GM21786 (cell line): ENCODE measurements around the gene HOXB2.

Experiments
- ATAC-seq: cut with Tn5 transposase; IDR thresholded peaks from one replicate; pipeline ENCODE4 v1.9.1; 2021; ENCODE audit not compliant: unreplicated experiment

The HOXB2 gene

GRCh38 chr17:48553826-48554225 is 8.9 kb upstream of the HOXB2 start:
- ATAC-seq = no peak

GRCh38 chr17:48553190-48553547 is 8.3 kb upstream of the HOXB2 start:
- ATAC-seq = no peak

GRCh38 chr17:48552466-48553189 is 7.7 kb upstream of the HOXB2 start:
- no peak for ATAC-seq

- no peak for ATAC-seq
Measured at GRCh38 chr17:48551596-48552465, 6.9 kb upstream of the HOXB2 start.

- no peak for ATAC-seq
Measured at GRCh38 chr17:48551214-48551555, 6.3 kb upstream of the HOXB2 start.

- no peak for ATAC-seq
Measured at GRCh38 chr17:48550502-48551213, 5.7 kb upstream of the HOXB2 start.

- ATAC-seq = no peak
Measured at GRCh38 chr17:48549914-48550501, 5.1 kb upstream of the HOXB2 start.

- ATAC-seq = no peak
Measured at GRCh38 chr17:48549281-48549630, 4.3 kb upstream of the HOXB2 start.

GRCh38 chr17:48548523-48549280 is 3.8 kb upstream of the HOXB2 start:
- ATAC-seq = no peak

- ATAC-seq = no peak
Measured at GRCh38 chr17:48547808-48548522, 3.1 kb upstream of the HOXB2 start.

GRCh38 chr17:48546924-48547807 is 2.3 kb upstream of the HOXB2 start:
- ATAC-seq = no peak

GRCh38 chr17:48546137-48546923 is 1.4 kb upstream of the HOXB2 start:
- ATAC-seq = no peak

GRCh38 chr17:48545539-48545938 is 630 bp upstream of the HOXB2 start:
- no peak for ATAC-seq

GRCh38 chr17:48544349-48545021 is 424 bp downstream of the HOXB2 start:
- ATAC-seq = no peak

- ATAC-seq = no peak
Measured at GRCh38 chr17:48543854-48544348, 1.0 kb downstream of the HOXB2 start.

GRCh38 chr17:48543107-48543853 is 1.6 kb downstream of the HOXB2 start:
- no peak for ATAC-seq

- no peak for ATAC-seq
Measured at GRCh38 chr17:48542698-48543106, 2.2 kb downstream of the HOXB2 start.
